ENCODE data around the gene MLLT3. TPM values are rescaled to one million over a fixed set of nuclear protein-coding genes. Genes with fewer than 3 reads are reported as not detected.

MLLT3 gene
- total RNA-seq, 1 experiment from 2014 or later = 21.6 TPM

- no peak for DNase-seq
- POLR2A ChIA-PET (ENCODE audit: unreplicated experiment) = no interaction called here
These were observed 114.9 kb downstream of the MLLT3 start for GRCh38 chr9:20507431-20507830.

GRCh38 chr9:20506099-20506900 is 116.0 kb downstream of the MLLT3 start:
- Histone ChIP-seq H3K36me3 (ENCODE audit: low read depth) (no peaks in the 10 kb centered on the region), H3K9me2 (ENCODE audit: insufficient read depth) (no peaks in the 10 kb centered on the region), H2AFZ (no peak overlapping the region), H3K4me3 (no peak overlapping the region), H3K9me3 (ENCODE audit: insufficient read depth, low read depth) (no peaks in the 10 kb centered on the region), H3F3A (ENCODE audit: insufficient read depth, low read depth) (no peaks in the 10 kb centered on the region), H4K20me1 (ENCODE audit: insufficient read depth) (no peaks in the 10 kb centered on the region), H3K27ac (no peak overlapping the region), H3K4me1 (replicated peaks; ENCODE audit: insufficient read depth) (peaks cover under 1% of the 10 kb centered on the region; the same call in 1 of the 2 replicates), H3K79me2 (ENCODE audit: low read depth) (no peaks in the 10 kb centered on the region), H3K4me2 (no peak overlapping the region), H3K27me3 (ENCODE audit: insufficient read depth, low read depth) (no peaks in the 10 kb centered on the region)
- no peak for DNase-seq
- CTCF ChIA-PET = no interaction called here
- POLR2A ChIA-PET (ENCODE audit: unreplicated experiment) = no interaction called here
- BruUV-seq (replicated peaks) = no TSS peak
- no peak for TF ChIP-seq EZH2 (IDR thresholded peaks at IDR 0.05; ENCODE audit: low read depth)
- TF ChIP-seq, protein P1, sequence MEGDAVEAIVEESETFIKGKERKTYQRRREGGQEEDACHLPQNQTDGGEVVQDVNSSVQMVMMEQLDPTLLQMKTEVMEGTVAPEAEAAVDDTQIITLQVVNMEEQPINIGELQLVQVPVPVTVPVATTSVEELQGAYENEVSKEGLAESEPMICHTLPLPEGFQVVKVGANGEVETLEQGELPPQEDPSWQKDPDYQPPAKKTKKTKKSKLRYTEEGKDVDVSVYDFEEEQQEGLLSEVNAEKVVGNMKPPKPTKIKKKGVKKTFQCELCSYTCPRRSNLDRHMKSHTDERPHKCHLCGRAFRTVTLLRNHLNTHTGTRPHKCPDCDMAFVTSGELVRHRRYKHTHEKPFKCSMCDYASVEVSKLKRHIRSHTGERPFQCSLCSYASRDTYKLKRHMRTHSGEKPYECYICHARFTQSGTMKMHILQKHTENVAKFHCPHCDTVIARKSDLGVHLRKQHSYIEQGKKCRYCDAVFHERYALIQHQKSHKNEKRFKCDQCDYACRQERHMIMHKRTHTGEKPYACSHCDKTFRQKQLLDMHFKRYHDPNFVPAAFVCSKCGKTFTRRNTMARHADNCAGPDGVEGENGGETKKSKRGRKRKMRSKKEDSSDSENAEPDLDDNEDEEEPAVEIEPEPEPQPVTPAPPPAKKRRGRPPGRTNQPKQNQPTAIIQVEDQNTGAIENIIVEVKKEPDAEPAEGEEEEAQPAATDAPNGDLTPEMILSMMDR (conservative IDR thresholded peaks at IDR 0.05) = no peak
- intact Hi-C loops (cut with micrococcal nuclease; ENCODE audit: unreplicated experiment) = no loop called here

More at GRCh38 chr9:20507431-20507830, 114.9 kb downstream of the MLLT3 start:
- no TSS peak for BruUV-seq (replicated peaks)
- no peaks in the 10 kb centered on the region for H4K20me1 ChIP-seq (ENCODE audit: insufficient read depth)
- no peaks in the 10 kb centered on the region for H3K27me3 ChIP-seq (ENCODE audit: insufficient read depth, low read depth)
- intact Hi-C loops (cut with micrococcal nuclease; ENCODE audit: unreplicated experiment) = no loop called here
- H3K9me3 ChIP-seq (ENCODE audit: insufficient read depth, low read depth) = no peaks in the 10 kb centered on the region
- H3K4me1 ChIP-seq (replicated peaks; ENCODE audit: insufficient read depth) = peaks cover 12% of the 10 kb centered on the region
- no peak overlapping the region for H3K27ac ChIP-seq
- no peak overlapping the region for H2AFZ ChIP-seq
- CTCF ChIA-PET = interaction anchor here (0.6 kb wide), 1 partner anchor 164 kb away, joined by 4 read pairs; no protein-coding TSS in a partner anchor
- H3K79me2 ChIP-seq (ENCODE audit: low read depth) = no peaks in the 10 kb centered on the region
- H3K4me2 ChIP-seq = no peak overlapping the region
- TF ChIP-seq, protein P1 (conservative IDR thresholded peaks at IDR 0.05) = no peak
- no peak for TF ChIP-seq EZH2 (IDR thresholded peaks at IDR 0.05; ENCODE audit: low read depth)
- H3K9me2 ChIP-seq (ENCODE audit: insufficient read depth) = no peaks in the 10 kb centered on the region
- H3F3A ChIP-seq (ENCODE audit: insufficient read depth, low read depth) = 0 out of 2 replicates have a peak, but pooled peaks cover 1% of the 10 kb centered on the region
- no peak overlapping the region for H3K4me3 ChIP-seq
- no peaks in the 10 kb centered on the region for H3K36me3 ChIP-seq (ENCODE audit: low read depth)

DNA sequence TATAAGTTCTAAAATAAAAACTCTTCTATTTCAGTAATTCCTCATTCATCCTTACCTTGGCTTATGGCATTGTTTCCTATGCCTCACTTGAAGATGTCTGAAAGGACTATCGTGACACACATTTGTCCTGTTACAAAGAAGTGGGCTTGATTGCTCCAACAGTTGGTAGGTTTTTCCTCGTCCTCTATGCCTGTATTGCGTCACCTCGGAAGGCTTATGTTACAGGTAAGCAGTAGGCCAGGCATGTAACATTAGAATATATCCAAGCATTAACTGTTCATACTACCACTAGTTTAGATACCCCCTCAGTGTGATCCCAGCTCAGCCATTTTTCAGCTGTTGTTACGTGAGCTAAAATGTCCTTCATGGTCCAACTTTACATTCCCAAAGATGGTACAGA is 116.7 kb downstream of the MLLT3 start:
- H3K4me3 ChIP-seq = no peak overlapping the region
- no peak overlapping the region for H3K4me2 ChIP-seq
- ChIA-PET CTCF (no interaction called here), POLR2A (ENCODE audit: unreplicated experiment) (no interaction called here)
- no peaks in the 10 kb centered on the region for H3K9me2 ChIP-seq (ENCODE audit: insufficient read depth)
- H3F3A ChIP-seq (ENCODE audit: insufficient read depth, low read depth) = no peaks in the 10 kb centered on the region
- H3K9me3 ChIP-seq (ENCODE audit: insufficient read depth, low read depth) = no peaks in the 10 kb centered on the region
- H3K79me2 ChIP-seq (ENCODE audit: low read depth) = no peaks in the 10 kb centered on the region
- BruUV-seq (replicated peaks) = no TSS peak
- no peak for TF ChIP-seq EZH2 (IDR thresholded peaks at IDR 0.05; ENCODE audit: low read depth)
- TF ChIP-seq, protein P1 (conservative IDR thresholded peaks at IDR 0.05) = no peak
- no peak overlapping the region for H3K27ac ChIP-seq
- no peaks in the 10 kb centered on the region for H4K20me1 ChIP-seq (ENCODE audit: insufficient read depth)
- H3K4me1 ChIP-seq (replicated peaks; ENCODE audit: insufficient read depth) = no peaks in the 10 kb centered on the region
- DNase-seq = no peak
- no peak overlapping the region for H2AFZ ChIP-seq
- no peaks in the 10 kb centered on the region for H3K27me3 ChIP-seq (ENCODE audit: insufficient read depth, low read depth)
- intact Hi-C loops (cut with micrococcal nuclease; ENCODE audit: unreplicated experiment) = no loop called here
- H3K36me3 ChIP-seq (ENCODE audit: low read depth) = no peaks in the 10 kb centered on the region
